Stimulated activated naive B cell treated with anti-CD40 and anti-IgM and Interleukin-4, amounts not matched to agents 10 μg/mL and 1 μg/mL and 100 μg/mL, for 72 hours (primary cell): ENCODE data around the gene SCN2B.

ENCODE experiments used
- ATAC-seq, 2 donors: fragments of 150-1000 bp; cut with Tn5 transposase; replicated peaks; 2 replicates each; pipeline ENCODE4 v1.10.0; 2021; ENCODE audit warnings: moderate library complexity in 1 of 2
- DNase-seq: peaks from one replicate; pipeline ENCODE4 v3.0.0; 2021
- H3K27ac Mint-ChIP-seq: one replicate; pipeline ENCODE4 v1.8.0; 2022; ENCODE audit warnings: mild to moderate bottlenecking, mixed read lengths
- H3K27me3 Mint-ChIP-seq, 2 donors: one replicate each; pipeline ENCODE4 v1.8.0; 2022; ENCODE audit warnings: mixed read lengths in 2 of 2
- H3K36me3 Mint-ChIP-seq, 2 donors: one replicate each; pipeline ENCODE4 v1.8.0; 2022; ENCODE audit warnings: mixed read lengths in 2 of 2, mild to moderate bottlenecking in 1 of 2
- H3K4me1 Mint-ChIP-seq, 2 donors: one replicate each; pipeline ENCODE4 v1.8.0; 2022; ENCODE audit warnings: mixed read lengths in 2 of 2, mild to moderate bottlenecking in 1 of 2
- H3K4me3 Mint-ChIP-seq, 2 donors: one replicate each; pipeline ENCODE4 v1.8.0; 2022; ENCODE audit warnings: mild to moderate bottlenecking in 2 of 2, mixed read lengths in 2 of 2, moderate library complexity in 1 of 2
- H3K9me3 Mint-ChIP-seq, 2 donors: one replicate each; pipeline ENCODE4 v1.8.0; 2022; ENCODE audit warnings: mixed read lengths in 2 of 2, mild to moderate bottlenecking in 1 of 2

The SCN2B gene, protein sequence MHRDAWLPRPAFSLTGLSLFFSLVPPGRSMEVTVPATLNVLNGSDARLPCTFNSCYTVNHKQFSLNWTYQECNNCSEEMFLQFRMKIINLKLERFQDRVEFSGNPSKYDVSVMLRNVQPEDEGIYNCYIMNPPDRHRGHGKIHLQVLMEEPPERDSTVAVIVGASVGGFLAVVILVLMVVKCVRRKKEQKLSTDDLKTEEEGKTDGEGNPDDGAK

DNA sequence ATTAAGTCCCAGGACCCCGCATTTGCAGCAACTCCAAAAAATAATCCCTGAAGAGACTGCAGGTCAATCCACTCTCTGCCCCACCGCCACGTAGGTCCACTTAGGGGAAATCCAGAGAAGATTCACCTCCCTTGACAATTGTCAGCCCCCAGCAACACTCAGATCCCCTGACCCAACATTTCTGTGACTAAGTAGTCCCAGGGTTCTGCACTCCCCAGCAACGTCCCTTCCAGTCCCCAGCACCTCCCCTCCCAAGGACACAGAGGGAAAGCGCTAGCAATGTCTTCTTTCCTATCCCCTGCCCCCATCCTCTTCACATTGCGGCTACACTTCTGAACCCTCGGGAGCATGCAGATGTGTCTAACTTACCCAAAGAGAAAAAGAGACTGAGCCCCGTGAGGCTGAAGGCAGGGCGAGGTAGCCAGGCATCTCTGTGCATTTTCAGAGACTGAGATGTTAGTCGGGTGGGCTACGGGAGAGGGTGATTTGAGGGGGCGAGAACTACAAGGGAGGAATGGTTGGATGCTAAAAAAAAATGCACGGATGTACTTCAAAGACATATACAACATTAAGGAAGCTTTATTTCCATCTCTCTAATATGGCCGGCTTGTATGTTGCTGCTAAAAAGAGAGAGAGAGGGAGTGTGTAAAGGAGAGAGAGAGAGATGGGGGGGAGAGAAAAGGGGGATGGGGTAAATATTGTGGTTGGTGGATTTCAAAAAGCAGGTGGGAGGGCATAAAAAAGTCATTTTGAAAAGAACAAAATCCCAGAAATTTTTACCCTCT, at the start of gene SCN2B:
Gene SCN2B, minus strand, starts transcription at position 647 of the 785 bp plus-strand sequence. Its CDS starts 208 bp downstream, at position 439.
- Mint-ChIP-seq H3K4me1 (peaks cover 7 to 31% of the 10 kb centered on the region in 2 donors), H3K9me3 (no peaks in the 10 kb centered on the region), H3K27me3 (peaks cover 31 to 52% of the 10 kb centered on the region in 2 donors), H3K4me3 (no peak within 1 kb of the TSS), H3K36me3 (no peaks in the 10 kb centered on the region), H3K27ac (no peak within 1 kb of the TSS)
- ATAC-seq (no peak), DNase-seq (no peak)

DNA sequence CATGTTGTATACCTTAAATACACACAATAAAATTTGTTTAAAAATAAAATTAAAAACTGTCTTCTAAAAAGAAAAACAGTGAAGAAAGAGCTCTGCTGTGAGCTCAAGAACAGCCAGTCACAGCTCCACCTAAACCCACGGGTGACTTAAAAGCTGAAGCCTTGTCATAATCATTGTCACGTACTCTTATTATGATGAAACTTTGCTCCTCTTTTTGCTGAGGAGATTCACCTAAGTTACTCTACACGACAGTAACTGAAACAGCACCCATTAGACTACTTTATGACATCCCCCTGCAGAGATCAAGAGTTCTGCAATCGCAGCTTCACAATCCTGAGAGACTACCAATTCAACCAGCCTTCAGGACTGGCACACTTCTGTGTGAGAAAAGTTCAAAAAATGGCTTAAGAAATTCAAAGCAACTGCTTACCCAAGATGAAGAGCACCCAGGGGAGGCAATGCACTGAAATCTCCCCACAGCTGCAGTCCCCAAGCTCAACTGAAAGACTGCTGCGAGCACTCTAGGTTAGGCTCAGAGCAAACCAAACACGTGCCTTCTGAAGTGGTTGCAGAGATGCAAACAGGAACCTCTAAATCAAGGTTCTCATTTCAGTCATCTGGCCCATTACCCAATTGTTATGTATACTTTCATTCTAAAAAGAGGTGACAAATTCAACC, 48.2 kb upstream of the SCN2B start, which contains the start of gene JAML:
Gene JAML, minus strand, starts transcription at position 501 of the 678 bp plus-strand sequence. CDS start 10,145 bp downstream, outside the sequence.
- Mint-ChIP-seq H3K9me3 (no peaks in the 10 kb centered on the region), H3K27me3 (peaks cover 4% of the 10 kb centered on the region in 2 donors), H3K27ac (peak within 1 kb of the TSS; percentile 92), H3K4me1 (peaks cover 47 to 73% of the 10 kb centered on the region in 2 donors), H3K36me3 (peaks cover 60 to 68% of the 10 kb centered on the region in 2 donors), H3K4me3 (peak within 1 kb of the TSS; percentile 80 to 88)
- ATAC-seq (peak; percentile 67 to 73), DNase-seq (no peak)

DNA sequence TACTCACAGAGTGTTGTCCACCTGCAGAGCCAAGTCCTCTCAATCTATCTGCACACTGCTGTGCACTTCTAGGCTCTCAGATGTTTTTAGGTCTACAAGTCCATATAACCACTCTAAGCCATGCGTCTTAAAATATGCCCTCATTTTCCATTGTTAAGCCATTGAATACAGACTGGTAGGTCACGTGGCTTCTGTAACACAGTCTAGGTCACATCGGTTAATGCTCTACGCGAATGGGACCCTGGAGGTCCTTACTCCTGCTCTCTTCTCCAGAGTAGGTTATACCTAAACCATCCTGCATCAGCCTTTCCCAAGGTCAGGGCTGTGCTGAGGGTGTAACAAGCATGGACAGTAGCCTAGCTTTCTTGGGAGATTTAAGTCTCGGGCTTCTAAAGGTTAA, 47.6 kb upstream of the SCN2B start:
- peak overlapping the region; percentile 92 for H3K27ac Mint-ChIP-seq
- ATAC-seq: peak in 1 of 2 donors; percentile 20
- H3K27me3 Mint-ChIP-seq: peaks cover 4% of the 10 kb centered on the region in 2 donors
- peaks cover 49 to 74% of the 10 kb centered on the region in 2 donors for H3K4me1 Mint-ChIP-seq
- DNase-seq: no peak
- peak overlapping the region; percentile 80 to 88 for H3K4me3 Mint-ChIP-seq
- H3K36me3 Mint-ChIP-seq: peaks cover 63 to 69% of the 10 kb centered on the region in 2 donors
- no peaks in the 10 kb centered on the region for H3K9me3 Mint-ChIP-seq

DNA sequence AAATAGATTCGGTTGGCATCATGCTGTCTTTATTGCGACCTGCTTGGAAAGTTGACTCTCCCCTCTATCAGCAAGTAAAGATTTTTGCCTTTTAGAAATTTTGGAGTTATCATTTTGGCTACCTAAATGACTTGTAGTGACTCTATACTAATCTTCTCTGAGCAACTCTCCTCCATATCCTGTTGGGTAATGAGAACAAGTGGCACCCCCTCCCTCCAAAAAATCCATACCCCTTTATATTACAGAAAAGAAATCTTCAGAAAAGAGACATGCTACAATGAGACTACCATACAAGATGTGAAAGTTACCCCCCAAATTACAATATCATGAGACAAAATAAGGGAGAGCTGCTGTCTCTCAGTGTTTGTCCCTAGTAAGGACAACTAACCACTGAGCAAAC, 47.1 kb upstream of the SCN2B start:
- ATAC-seq (no peak), DNase-seq (no peak)
- no peaks in the 10 kb centered on the region for H3K9me3 Mint-ChIP-seq
- H3K4me1 Mint-ChIP-seq: peaks cover 52 to 74% of the 10 kb centered on the region in 2 donors
- H3K27ac Mint-ChIP-seq: peak overlapping the region; percentile 92
- H3K36me3 Mint-ChIP-seq: peaks cover 65 to 71% of the 10 kb centered on the region in 2 donors
- H3K27me3 Mint-ChIP-seq: peaks cover 4% of the 10 kb centered on the region in 2 donors
- H3K4me3 Mint-ChIP-seq: peak overlapping the region; percentile 80 to 88

DNA sequence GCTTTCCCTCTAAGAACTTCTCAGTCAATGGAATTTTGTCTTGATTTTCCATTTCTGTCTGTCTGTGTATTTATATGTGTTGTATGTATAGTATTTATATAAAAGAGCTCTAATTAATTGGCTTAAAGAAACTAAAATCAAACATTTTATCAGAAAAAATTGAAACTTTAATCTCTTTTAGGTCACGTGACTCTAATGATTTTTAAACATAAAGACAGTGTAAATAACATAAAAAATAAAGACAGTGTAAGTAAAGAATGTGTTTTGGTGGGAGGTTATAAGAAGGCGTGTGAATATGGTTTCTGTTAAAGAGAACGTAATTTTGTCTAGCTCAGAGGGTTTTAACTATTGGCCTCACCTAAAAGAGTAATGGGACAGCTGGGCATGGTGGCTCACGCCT, 46.0 kb upstream of the SCN2B start:
- no peak for DNase-seq
- Mint-ChIP-seq H3K9me3 (no peaks in the 10 kb centered on the region), H3K27ac (peak overlapping the region; percentile 90), H3K36me3 (peaks cover 62 to 72% of the 10 kb centered on the region in 2 donors), H3K4me1 (peaks cover 55 to 74% of the 10 kb centered on the region in 2 donors), H3K4me3 (peak overlapping the region; percentile 74 to 77), H3K27me3 (peaks cover 4% of the 10 kb centered on the region in 2 donors)
- no peak for ATAC-seq

DNA sequence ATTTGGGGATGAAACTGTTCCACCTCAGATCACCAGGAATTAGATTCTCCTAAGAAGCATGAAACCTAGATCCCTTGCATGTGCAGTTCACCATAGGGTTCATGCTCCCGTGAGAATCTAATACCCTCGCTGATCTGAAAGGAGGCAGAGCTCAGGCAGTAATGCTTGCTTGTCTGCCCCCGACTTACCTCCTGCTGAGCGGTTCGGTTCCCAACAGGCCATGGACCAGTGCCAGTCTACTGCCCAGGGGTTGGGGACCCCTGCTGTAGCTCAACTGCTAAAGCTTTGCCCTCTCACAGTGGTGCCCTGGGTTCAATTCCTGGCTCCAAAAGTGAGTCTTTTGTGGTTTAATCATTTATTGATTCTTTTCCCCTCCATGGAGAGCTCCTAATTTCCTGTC, 45.0 kb upstream of the SCN2B start:
- no peak for DNase-seq
- peaks cover 59 to 67% of the 10 kb centered on the region in 2 donors for H3K36me3 Mint-ChIP-seq
- ATAC-seq: no peak
- H3K27me3 Mint-ChIP-seq: peaks cover 4% of the 10 kb centered on the region in 2 donors
- H3K9me3 Mint-ChIP-seq: no peaks in the 10 kb centered on the region
- H3K27ac Mint-ChIP-seq: no peak overlapping the region
- peaks cover 61 to 75% of the 10 kb centered on the region in 2 donors for H3K4me1 Mint-ChIP-seq
- H3K4me3 Mint-ChIP-seq: peak overlapping the region in 1 of 2 donors; percentile 11

DNA sequence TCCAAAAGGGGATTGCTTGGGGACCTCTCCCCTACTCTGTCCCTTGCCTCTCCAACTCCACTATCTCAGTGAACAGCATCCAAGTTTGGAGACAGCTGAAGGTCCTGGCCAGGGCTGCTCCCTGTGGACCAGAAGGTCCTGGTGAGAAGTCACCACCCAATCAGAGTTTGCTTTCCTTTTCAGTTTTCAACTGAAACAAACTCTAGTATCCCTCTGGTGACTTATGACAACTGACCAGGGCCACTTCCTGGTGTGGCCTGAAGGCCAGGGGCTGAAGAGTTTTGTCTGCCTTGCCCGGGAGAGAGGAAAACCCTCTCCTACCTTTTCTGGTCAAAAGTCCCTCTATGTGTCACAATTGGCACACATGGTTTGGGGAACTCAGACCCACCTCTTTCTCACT, 43.3 kb upstream of the SCN2B start:
- Mint-ChIP-seq H3K36me3 (peaks cover 48 to 59% of the 10 kb centered on the region in 2 donors), H3K4me3 (peak overlapping the region; percentile 18 to 75), H3K9me3 (no peaks in the 10 kb centered on the region), H3K27ac (peak overlapping the region; percentile 77), H3K4me1 (peaks cover 60 to 79% of the 10 kb centered on the region in 2 donors), H3K27me3 (peaks cover 4% of the 10 kb centered on the region in 2 donors)
- DNase-seq: no peak
- no peak for ATAC-seq

DNA sequence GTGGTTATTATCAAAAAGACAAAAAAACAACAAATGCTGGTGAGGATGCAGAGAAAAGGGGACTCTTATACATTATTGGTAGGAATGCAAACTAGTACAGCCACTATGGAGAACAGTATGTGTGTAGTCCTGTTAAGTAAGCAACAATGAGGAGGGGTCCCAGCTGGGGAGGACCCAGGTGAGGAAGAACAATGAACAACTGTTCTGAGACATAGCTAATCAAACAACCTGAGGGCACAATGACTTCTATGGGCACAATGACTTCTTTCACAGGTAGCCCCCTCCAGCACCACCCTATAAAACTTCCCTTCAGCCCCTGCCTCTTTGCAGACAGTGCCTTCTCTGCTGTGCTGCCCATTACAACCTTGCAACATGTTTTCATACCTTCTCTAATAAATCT, 42.8 kb upstream of the SCN2B start:
- Mint-ChIP-seq H3K9me3 (no peaks in the 10 kb centered on the region), H3K27ac (peak overlapping the region; percentile 98), H3K4me3 (peak overlapping the region; percentile 19 to 75), H3K36me3 (peaks cover 47 to 57% of the 10 kb centered on the region in 2 donors), H3K4me1 (peaks cover 62 to 79% of the 10 kb centered on the region in 2 donors), H3K27me3 (peaks cover 4% of the 10 kb centered on the region in 2 donors)
- no peak for ATAC-seq
- DNase-seq: no peak

DNA sequence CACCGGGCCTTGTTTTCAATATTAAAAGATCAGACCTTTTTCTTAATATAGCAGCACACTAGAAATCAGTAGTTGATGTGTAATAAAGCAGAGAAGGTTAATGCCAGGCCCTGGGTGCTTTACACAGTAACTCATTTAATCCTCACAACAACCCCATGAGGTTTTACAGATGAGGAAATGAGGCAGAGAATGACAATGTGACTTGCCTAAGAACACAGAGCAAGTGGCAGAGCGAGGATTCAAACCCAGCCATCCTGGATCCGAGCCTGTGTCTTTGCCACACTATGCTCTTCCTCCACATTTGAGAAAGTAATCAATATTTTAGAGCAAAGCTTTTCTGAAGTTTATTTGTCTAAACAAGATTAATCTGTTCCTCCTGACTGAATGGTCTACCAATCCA, 41.1 kb upstream of the SCN2B start:
- Mint-ChIP-seq H3K4me1 (peaks cover 68 to 81% of the 10 kb centered on the region in 2 donors), H3K27ac (peak overlapping the region; percentile 98), H3K9me3 (peaks cover 4 to 5% of the 10 kb centered on the region in 2 donors), H3K36me3 (peaks cover 47 to 50% of the 10 kb centered on the region in 2 donors), H3K4me3 (peak overlapping the region; percentile 58 to 70), H3K27me3 (peaks cover 0 to 4% of the 10 kb centered on the region in 2 donors)
- ATAC-seq (peak; percentile 65 to 69), DNase-seq (peak; percentile 59)

DNA sequence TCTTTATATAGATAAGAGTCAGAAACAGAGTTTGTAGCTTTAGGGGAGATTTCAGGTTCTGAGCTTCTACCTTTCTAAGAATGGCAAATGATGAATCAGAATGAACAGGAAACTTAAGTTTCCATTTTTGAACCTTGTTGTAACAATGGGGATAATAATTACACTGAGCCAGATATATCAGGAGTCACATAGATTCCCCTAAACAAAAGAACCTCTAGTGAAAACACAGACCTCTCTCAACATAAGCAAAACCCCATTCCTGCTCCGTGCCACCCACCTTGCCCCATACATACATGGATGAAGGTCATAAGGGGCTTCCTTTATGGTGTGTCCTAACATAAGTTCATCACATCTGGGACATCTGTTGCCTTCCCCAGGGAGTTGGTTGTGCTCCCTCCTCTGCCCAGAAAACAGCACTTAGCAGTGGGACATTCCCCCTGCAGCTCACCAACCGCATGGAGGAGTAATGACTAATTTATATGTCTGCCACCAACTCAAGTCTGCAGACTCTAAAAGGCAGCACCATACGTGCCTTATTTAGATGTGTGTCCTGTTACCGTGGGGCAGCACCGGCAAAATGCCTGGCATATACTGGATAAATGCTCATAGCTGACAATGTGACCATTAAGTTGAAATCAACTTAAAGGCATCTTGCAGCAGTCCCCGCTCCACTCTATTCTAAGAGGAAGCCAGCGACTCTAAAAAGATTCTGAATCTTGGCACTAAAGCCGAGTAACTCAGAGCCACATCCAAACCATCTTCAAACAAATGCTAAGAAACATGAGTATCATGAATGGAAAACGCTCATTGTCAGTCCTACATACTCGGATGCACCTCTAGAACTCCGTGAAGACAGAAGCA, 40.4 kb upstream of the SCN2B start:
- Mint-ChIP-seq H3K27ac (peak overlapping the region; percentile 98), H3K4me3 (peak overlapping the region; percentile 58 to 70), H3K4me1 (peaks cover 76 to 87% of the 10 kb centered on the region in 2 donors), H3K36me3 (peaks cover 51 to 52% of the 10 kb centered on the region in 2 donors), H3K9me3 (peaks cover 4 to 5% of the 10 kb centered on the region in 2 donors), H3K27me3 (peaks cover 0 to 4% of the 10 kb centered on the region in 2 donors)
- peak; percentile 82 for DNase-seq
- peak; percentile 77 to 80 for ATAC-seq

DNA sequence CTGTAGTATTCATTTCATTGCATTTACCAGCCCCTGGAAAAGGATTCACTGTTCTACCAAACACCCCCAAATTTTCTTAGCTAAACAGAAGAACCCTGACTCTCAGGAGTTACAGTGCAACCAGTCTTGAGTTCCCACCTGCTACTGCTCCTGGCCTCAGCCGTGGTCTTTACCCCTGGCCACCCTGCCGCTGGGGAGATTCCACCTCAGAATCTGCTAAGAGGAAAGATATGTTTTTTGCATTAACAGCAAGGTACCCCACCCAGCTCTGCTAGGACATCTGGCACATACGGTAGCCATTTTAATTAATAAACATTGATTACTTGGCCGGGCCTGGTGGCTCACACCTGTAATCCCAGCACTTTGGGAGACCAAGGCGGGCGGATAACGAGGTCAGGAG, 39.3 kb upstream of the SCN2B start:
- peaks cover 57 to 61% of the 10 kb centered on the region in 2 donors for H3K36me3 Mint-ChIP-seq
- no peak for ATAC-seq

DNA sequence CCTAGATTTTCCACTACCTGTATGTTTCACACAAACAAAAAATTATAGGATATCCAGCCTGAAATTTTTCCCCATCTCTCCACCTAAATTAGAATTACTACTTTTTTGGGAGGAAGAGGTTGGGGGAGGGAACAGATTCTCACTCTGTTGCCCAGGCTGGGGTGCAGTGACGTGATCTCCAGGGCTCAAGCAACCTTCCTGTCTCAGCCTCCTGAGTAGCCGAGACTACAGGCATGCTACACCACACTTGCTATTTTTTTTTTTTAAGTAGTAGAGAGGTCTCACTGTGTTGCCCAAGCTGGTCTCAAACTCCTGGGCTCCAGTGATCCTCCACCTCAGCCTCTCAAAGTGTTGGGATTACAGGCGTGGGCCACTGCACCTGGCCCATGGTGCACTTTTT, 38.8 kb upstream of the SCN2B start:
- peaks cover 82 to 99% of the 10 kb centered on the region in 2 donors for H3K4me1 Mint-ChIP-seq
- peaks cover 0 to 4% of the 10 kb centered on the region in 2 donors for H3K27me3 Mint-ChIP-seq
- peak overlapping the region; percentile 98 for H3K27ac Mint-ChIP-seq
- DNase-seq: no peak
- H3K4me3 Mint-ChIP-seq: peak overlapping the region in 1 of 2 donors; percentile 73
- peaks cover 57 to 63% of the 10 kb centered on the region in 2 donors for H3K36me3 Mint-ChIP-seq
- peaks cover 4 to 5% of the 10 kb centered on the region in 2 donors for H3K9me3 Mint-ChIP-seq
- ATAC-seq: no peak

More for the DNA sequence above, 39.3 kb upstream of the SCN2B start:
- peaks cover 84 to 98% of the 10 kb centered on the region in 2 donors for H3K4me1 Mint-ChIP-seq
- peak overlapping the region; percentile 98 for H3K27ac Mint-ChIP-seq
- peaks cover 0 to 4% of the 10 kb centered on the region in 2 donors for H3K27me3 Mint-ChIP-seq
- H3K4me3 Mint-ChIP-seq: peak overlapping the region; percentile 48 to 58
- DNase-seq: no peak
- H3K9me3 Mint-ChIP-seq: peaks cover 4 to 5% of the 10 kb centered on the region in 2 donors
